Esophagus squamous epithelium (tissue), 4 donors: Measurements from ENCODE around the gene DESI1.
"Not testable (repeated sequence)": the region's sequence is repeated elsewhere in the genome, so short reads cannot be mapped to it uniquely, and the experiment has no call there.

Experiments
- POLR2A ChIP-seq, 4 donors: fragments of 450-650 bp; IDR thresholded peaks; one replicate each; pipeline ENCODE4 v1.6.1; 2017; ENCODE audit warnings: antibody characterized with exemption in 4 of 4, mild to moderate bottlenecking in 4 of 4, moderate library complexity in 3 of 4
- TF ChIP-seq, protein P1 (sequence below), 6 experiments: fragments of 450-650 bp in 4 of 6; fragments of 200-600 bp in 2 of 6; sonication (generic) in 2 of 6; IDR thresholded peaks; one replicate each; pipeline ENCODE4 v1.5.1; 2016 to 2019; ENCODE audit warnings: antibody characterized with exemption in 6 of 6, mild to moderate bottlenecking in 4 of 6, moderate library complexity in 4 of 6

DNA sequence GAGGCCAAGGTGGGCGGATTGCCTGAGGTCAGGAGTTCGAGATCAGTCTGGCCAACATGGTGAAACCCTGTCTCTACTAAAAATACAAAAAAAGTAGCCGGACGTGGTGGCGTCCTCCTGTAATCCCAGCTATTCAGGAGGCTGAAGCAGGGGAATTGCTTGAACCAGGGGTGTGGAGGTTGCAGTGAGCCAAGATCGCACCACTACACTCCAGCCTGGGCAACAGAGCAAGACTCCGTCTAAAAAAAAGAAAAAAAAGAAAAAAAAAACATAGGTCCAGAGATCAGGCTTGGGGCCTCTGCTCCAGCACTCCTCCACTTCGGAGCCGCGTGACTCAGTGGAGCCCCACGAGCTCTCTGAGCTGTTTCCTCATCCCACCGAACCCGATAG is 62.6 kb downstream of the DESI1 start:
- TF ChIP-seq, protein P1, sequence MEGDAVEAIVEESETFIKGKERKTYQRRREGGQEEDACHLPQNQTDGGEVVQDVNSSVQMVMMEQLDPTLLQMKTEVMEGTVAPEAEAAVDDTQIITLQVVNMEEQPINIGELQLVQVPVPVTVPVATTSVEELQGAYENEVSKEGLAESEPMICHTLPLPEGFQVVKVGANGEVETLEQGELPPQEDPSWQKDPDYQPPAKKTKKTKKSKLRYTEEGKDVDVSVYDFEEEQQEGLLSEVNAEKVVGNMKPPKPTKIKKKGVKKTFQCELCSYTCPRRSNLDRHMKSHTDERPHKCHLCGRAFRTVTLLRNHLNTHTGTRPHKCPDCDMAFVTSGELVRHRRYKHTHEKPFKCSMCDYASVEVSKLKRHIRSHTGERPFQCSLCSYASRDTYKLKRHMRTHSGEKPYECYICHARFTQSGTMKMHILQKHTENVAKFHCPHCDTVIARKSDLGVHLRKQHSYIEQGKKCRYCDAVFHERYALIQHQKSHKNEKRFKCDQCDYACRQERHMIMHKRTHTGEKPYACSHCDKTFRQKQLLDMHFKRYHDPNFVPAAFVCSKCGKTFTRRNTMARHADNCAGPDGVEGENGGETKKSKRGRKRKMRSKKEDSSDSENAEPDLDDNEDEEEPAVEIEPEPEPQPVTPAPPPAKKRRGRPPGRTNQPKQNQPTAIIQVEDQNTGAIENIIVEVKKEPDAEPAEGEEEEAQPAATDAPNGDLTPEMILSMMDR (IDR thresholded peaks at IDR 0.05), result not testable (repeated sequence)
- not testable (repeated sequence) for TF ChIP-seq POLR2A (IDR thresholded peaks at IDR 0.05)
